HG03196 (cell line): ENCODE results near the gene INSRR.

Experiments used
- ATAC-seq: cut with Tn5 transposase; IDR thresholded peaks from one replicate; pipeline ENCODE4 v1.9.1; 2021; ENCODE audit not compliant: unreplicated experiment

Gene INSRR

GRCh38 chr1:156858959-156859522, at the start of gene INSRR:
Gene INSRR (minus strand): TSS chr1:156859117. CDS start chr1:156858621, 496 bp downstream.
- no peak for ATAC-seq

- ATAC-seq, result no peak
Measured at GRCh38 chr1:156908541-156908940, 49.6 kb upstream of the INSRR start.

GRCh38 chr1:156906206-156906906, 47.4 kb upstream of the INSRR start:
- no peak for ATAC-seq

GRCh38 chr1:156905651-156906050, 46.7 kb upstream of the INSRR start:
- no peak for ATAC-seq

- ATAC-seq, result no peak
Measured at GRCh38 chr1:156905176-156905575, 46.3 kb upstream of the INSRR start.

- ATAC-seq, result no peak
Measured at GRCh38 chr1:156904187-156904959, 45.5 kb upstream of the INSRR start.

- no peak for ATAC-seq
Measured at GRCh38 chr1:156903328-156904091, 44.6 kb upstream of the INSRR start.

GRCh38 chr1:156901966-156902915, 43.3 kb upstream of the INSRR start:
- no peak for ATAC-seq

GRCh38 chr1:156901590-156901900, 42.6 kb upstream of the INSRR start:
- ATAC-seq, result no peak

- ATAC-seq, result no peak
Measured at GRCh38 chr1:156900896-156901589, 42.1 kb upstream of the INSRR start.

- no peak for ATAC-seq
Measured at GRCh38 chr1:156899956-156900718, 41.2 kb upstream of the INSRR start.

GRCh38 chr1:156898971-156899664, 40.2 kb upstream of the INSRR start:
- ATAC-seq, result no peak

- no peak for ATAC-seq
Measured at GRCh38 chr1:156898161-156898566, 39.2 kb upstream of the INSRR start.

GRCh38 chr1:156897078-156897825, 38.3 kb upstream of the INSRR start:
- ATAC-seq, result no peak

GRCh38 chr1:156896490-156897033, 37.6 kb upstream of the INSRR start:
- no peak for ATAC-seq

- no peak for ATAC-seq
Measured at GRCh38 chr1:156895927-156896326, 37.0 kb upstream of the INSRR start.

GRCh38 chr1:156895455-156895812, 36.5 kb upstream of the INSRR start:
- ATAC-seq, result no peak
